GM23338 (cell line): ENCODE data around the gene CACNG8. TPM values are rescaled to one million over a fixed set of nuclear protein-coding genes. Genes with fewer than 3 reads are reported as not detected.

Experiments
- ATAC-seq: fragments of 200-7000 bp; cut with Tn5 transposase; 3 replicates; pipeline ENCODE4 v1.9.1; 2020
- DNase-seq: peaks from one replicate; pipeline ENCODE4 v3.0.0-alpha.2; 2015; ENCODE audit warnings: low spot score
- H2AFZ ChIP-seq: fragments of 200-600 bp; sonication (generic); 2 replicates; pipeline ENCODE4 v1.8.0; 2016; ENCODE audit warnings: antibody characterized with exemption, mild to moderate bottlenecking, moderate library complexity
- H3F3A ChIP-seq: fragments of 200-600 bp; sonication (generic); replicated peaks from 2 replicates; pipeline ENCODE4 v1.8.0; 2017; ENCODE audit warnings: antibody characterized with exemption, mixed run types, low read depth
- H3K27ac ChIP-seq: fragments of 200-600 bp; sonication (generic); 2 replicates; pipeline ENCODE4 v1.6.1; 2016; ENCODE audit warnings: low read depth
- H3K27me3 ChIP-seq: fragments of 200-600 bp; sonication (generic); 2 replicates; pipeline ENCODE4 v1.8.0; 2016; ENCODE audit warnings: mild to moderate bottlenecking, mixed run types, moderate library complexity; ENCODE audit not compliant: insufficient read depth
- H3K36me3 ChIP-seq: fragments of 200-600 bp; sonication (generic); 2 replicates; pipeline ENCODE4 v1.8.0; 2016; ENCODE audit warnings: mild to moderate bottlenecking; ENCODE audit not compliant: insufficient read depth
- H3K4me1 ChIP-seq: fragments of 200-600 bp; sonication (generic); 2 replicates; pipeline ENCODE4 v1.8.0; 2016; ENCODE audit warnings: mild to moderate bottlenecking, moderate library complexity; ENCODE audit not compliant: insufficient read depth
- H3K4me2 ChIP-seq: fragments of 200-600 bp; sonication (generic); 2 replicates; pipeline ENCODE4 v1.7.1; 2017; ENCODE audit warnings: mixed run types
- H3K4me3 ChIP-seq: fragments of 200-600 bp; sonication (generic); 2 replicates; pipeline ENCODE4 v1.6.1; 2016; ENCODE audit warnings: mixed run types
- H3K79me2 ChIP-seq: fragments of 200-600 bp; sonication (generic); replicated peaks from 2 replicates; pipeline ENCODE4 v1.8.0; 2017; ENCODE audit warnings: mild to moderate bottlenecking; ENCODE audit not compliant: insufficient read depth
- H3K9me2 ChIP-seq: fragments of 200-600 bp; sonication (generic); 2 replicates; pipeline ENCODE4 v1.8.0; 2017; ENCODE audit not compliant: insufficient read depth
- H4K20me1 ChIP-seq: fragments of 200-600 bp; sonication (generic); replicated peaks from 2 replicates; pipeline ENCODE4 v1.8.0; 2017; ENCODE audit warnings: mild to moderate bottlenecking; ENCODE audit not compliant: insufficient read depth
- H3K27ac Mint-ChIP-seq: 2 replicates; pipeline ENCODE4 v1.8.0; 2020; ENCODE audit warnings: inconsistent platforms, mild to moderate bottlenecking, moderate library complexity, mixed read lengths
- H3K27me3 Mint-ChIP-seq: 3 replicates; pipeline ENCODE4 v1.8.0; 2022; ENCODE audit warnings: low read depth, mild to moderate bottlenecking, moderate library complexity, mixed read lengths, inconsistent platforms; ENCODE audit not compliant: insufficient read depth, poor library complexity
- H3K36me3 Mint-ChIP-seq: 3 replicates; pipeline ENCODE4 v1.8.0; 2021; ENCODE audit warnings: low read depth, mild to moderate bottlenecking, inconsistent platforms, moderate library complexity, mixed read lengths
- H3K4me1 Mint-ChIP-seq: 3 replicates; pipeline ENCODE4 v1.8.0; 2020; ENCODE audit warnings: mild to moderate bottlenecking, inconsistent platforms, mixed read lengths
- H3K4me3 Mint-ChIP-seq: 3 replicates; pipeline ENCODE4 v1.8.0; 2021; ENCODE audit warnings: moderate library complexity, mild to moderate bottlenecking, inconsistent platforms, mixed read lengths
- H3K9me3 Mint-ChIP-seq: 3 replicates; pipeline ENCODE4 v1.8.0; 2020; ENCODE audit warnings: moderate library complexity, mild to moderate bottlenecking, inconsistent platforms, mixed read lengths
- ETS1 ChIP-seq: IDR thresholded peaks from 2 replicates; pipeline ENCODE4 v1.6.1; 2016; ENCODE audit warnings: antibody characterized with exemption
- EZH2phosphoT487 ChIP-seq: fragments of 200-600 bp; sonication (generic); IDR thresholded peaks from one replicate; pipeline ENCODE4 v1.8.1; 2018; ENCODE audit warnings: antibody characterized with exemption; ENCODE audit not compliant: unreplicated experiment
- JUNB ChIP-seq: IDR thresholded peaks from one replicate; pipeline ENCODE4 v1.6.1; 2016; ENCODE audit warnings: antibody characterized with exemption; ENCODE audit not compliant: unreplicated experiment
- NANOG ChIP-seq: IDR thresholded peaks from 2 replicates; pipeline ENCODE4 v1.6.1; 2016; ENCODE audit warnings: antibody characterized with exemption, borderline replicate concordance
- POLR2AphosphoS5 ChIP-seq: IDR thresholded peaks from 2 replicates; pipeline ENCODE4 v1.6.1; 2016; ENCODE audit warnings: antibody characterized with exemption, low read depth
- STAT1 ChIP-seq: IDR thresholded peaks from one replicate; pipeline ENCODE4 v1.6.1; 2016; ENCODE audit warnings: antibody characterized with exemption; ENCODE audit not compliant: unreplicated experiment
- ZNF114 ChIP-seq: fragments of 250-450 bp; sonication (Bioruptor Pico); IDR thresholded peaks from 2 replicates; pipeline ENCODE4 v1.5.0; 2020; ENCODE audit warnings: mild to moderate bottlenecking, moderate library complexity
- ZNF331 ChIP-seq: fragments of 250-450 bp; sonication (Bioruptor Pico); IDR thresholded peaks from 2 replicates; pipeline ENCODE4 v1.5.0; 2020; ENCODE audit warnings: low read depth, mild to moderate bottlenecking, moderate library complexity
- polyA plus RNA-seq: library from polyadenylated mRNA; unstranded; fragments of >200 nt; fragmentation: Nextera tagmentation; extraction: Ambion mirVana; gene quantifications from 2 replicates; pipeline ENCODE4 v1.2.1, GENCODE V29; 2016
- total RNA-seq: library from RNA; depleted of rRNA; stranded (reverse); fragments of >200 nt; shearing (Covaris generic); gene quantifications from 2 replicates; pipeline ENCODE4 v1.2.3, GENCODE V29; 2014
- TF ChIP-seq, protein P1 (sequence below): fragments of 250-450 bp; sonication (Bioruptor Pico); IDR thresholded peaks from 2 replicates; pipeline ENCODE4 v1.5.0; 2020; ENCODE audit warnings: mild to moderate bottlenecking, moderate library complexity

Gene CACNG8
- total and polyA plus RNA-seq, 2 experiments from 2014 or later: 2.2 to 3.9 TPM

GRCh38 chr19:53982611-53983010, 19.9 kb downstream of the CACNG8 start:
- TF ChIP-seq ZNF114 (CRISPR knock-in tag): no peak
- TF ChIP-seq POLR2AphosphoS5: peak; percentile 25; the same call in 1 of the 2 replicates
- H3K4me3 Mint-ChIP-seq: no peak overlapping the region; the same call in 2 of the 3 replicates
- Histone ChIP-seq H4K20me1 (peaks cover 8% of the 10 kb centered on the region), H3K36me3 (no peaks in the 10 kb centered on the region), H3K27ac (no peak overlapping the region), H3K4me2 (no peak overlapping the region), H2AFZ (no peak overlapping the region), H3K79me2 (peaks cover 6% of the 10 kb centered on the region), H3F3A (peaks cover 17% of the 10 kb centered on the region; the same call in 1 of the 2 replicates), H3K4me3 (no peak overlapping the region), H3K27me3 (peaks cover 27% of the 10 kb centered on the region; the same call in 1 of the 2 replicates), H3K4me1 (peaks cover 11% of the 10 kb centered on the region; the same call in 1 of the 2 replicates), H3K9me2 (no peaks in the 10 kb centered on the region)
- H3K27me3 Mint-ChIP-seq: peaks cover 29% of the 10 kb centered on the region
- H3K9me3 Mint-ChIP-seq: peaks cover 3% of the 10 kb centered on the region; the same call in 2 of the 3 replicates
- H3K27ac Mint-ChIP-seq: no peak overlapping the region
- peak; percentile 47 for DNase-seq
- H3K4me1 Mint-ChIP-seq: peaks cover 15% of the 10 kb centered on the region
- peaks cover 10% of the 10 kb centered on the region; the same call in 1 of the 3 replicates for H3K36me3 Mint-ChIP-seq
- no peak for ATAC-seq

DNA sequence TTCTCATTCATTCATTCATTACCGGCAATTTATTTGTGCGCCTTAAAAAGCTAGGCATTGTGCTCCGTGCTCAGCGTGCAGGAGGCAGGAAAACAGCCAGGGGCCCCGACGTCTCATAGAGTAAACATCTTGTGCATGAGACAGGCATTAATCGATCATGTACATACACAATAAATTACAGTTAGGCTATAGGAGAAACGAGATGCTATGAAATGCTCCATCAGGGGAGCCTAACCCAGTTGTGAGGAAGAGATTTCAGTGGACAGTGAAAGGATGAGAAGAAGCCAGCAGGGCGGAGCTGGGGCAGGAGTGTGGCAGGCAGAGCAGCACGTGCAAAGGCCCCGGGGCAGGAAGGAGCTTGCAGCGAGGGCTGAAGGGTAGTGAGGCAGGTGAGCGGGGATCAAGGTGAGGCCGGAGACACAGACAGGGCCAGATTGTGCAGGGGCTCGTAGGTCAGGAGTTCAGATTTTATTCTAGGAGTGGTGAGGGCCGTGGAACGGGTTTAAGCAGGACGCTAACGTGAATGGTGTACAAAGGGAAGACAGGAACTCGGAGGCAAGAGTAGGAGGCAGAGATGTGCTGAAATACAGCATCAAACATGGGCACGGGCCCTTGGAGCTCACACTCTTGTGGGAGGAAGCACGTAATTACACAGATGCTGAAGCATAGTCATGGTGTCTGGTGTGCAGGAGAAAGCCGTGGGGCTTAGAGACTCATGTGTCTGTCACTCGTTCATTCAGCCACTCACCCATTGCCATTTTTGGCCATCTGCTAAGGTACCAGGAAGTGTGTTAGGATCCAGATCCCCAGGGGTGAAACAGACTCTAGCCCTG, 20.9 kb downstream of the CACNG8 start:
- H2AFZ ChIP-seq: no peak overlapping the region
- H4K20me1 ChIP-seq: peaks cover 8% of the 10 kb centered on the region
- Mint-ChIP-seq H3K27ac (no peak overlapping the region), H3K4me3 (no peak overlapping the region; the same call in 2 of the 3 replicates), H3K27me3 (peaks cover 21% of the 10 kb centered on the region), H3K36me3 (peaks cover 10% of the 10 kb centered on the region; the same call in 1 of the 3 replicates), H3K4me1 (peaks cover 16% of the 10 kb centered on the region), H3K9me3 (peaks cover 3% of the 10 kb centered on the region; the same call in 2 of the 3 replicates)
- H3K4me2 ChIP-seq: peak overlapping the region; percentile 59
- H3K36me3 ChIP-seq: no peaks in the 10 kb centered on the region
- ATAC-seq (no peak), DNase-seq (no peak)
- H3K27me3 ChIP-seq: peaks cover 37% of the 10 kb centered on the region
- H3K4me3 ChIP-seq: peak overlapping the region; percentile 37; the same call in 1 of the 2 replicates
- no peaks in the 10 kb centered on the region for H3K9me2 ChIP-seq
- no peak overlapping the region for H3K27ac ChIP-seq
- H3F3A ChIP-seq: peaks cover 17% of the 10 kb centered on the region; the same call in 1 of the 2 replicates
- H3K79me2 ChIP-seq: peaks cover 6% of the 10 kb centered on the region
- peaks cover 11% of the 10 kb centered on the region; the same call in 1 of the 2 replicates for H3K4me1 ChIP-seq
- TF ChIP-seq EZH2phosphoT487: no peak
- no peak for TF ChIP-seq POLR2AphosphoS5
- no peak for TF ChIP-seq NANOG
- no peak for TF ChIP-seq ETS1
- TF ChIP-seq STAT1: no peak
- TF ChIP-seq JUNB: no peak
- TF ChIP-seq, protein P1, sequence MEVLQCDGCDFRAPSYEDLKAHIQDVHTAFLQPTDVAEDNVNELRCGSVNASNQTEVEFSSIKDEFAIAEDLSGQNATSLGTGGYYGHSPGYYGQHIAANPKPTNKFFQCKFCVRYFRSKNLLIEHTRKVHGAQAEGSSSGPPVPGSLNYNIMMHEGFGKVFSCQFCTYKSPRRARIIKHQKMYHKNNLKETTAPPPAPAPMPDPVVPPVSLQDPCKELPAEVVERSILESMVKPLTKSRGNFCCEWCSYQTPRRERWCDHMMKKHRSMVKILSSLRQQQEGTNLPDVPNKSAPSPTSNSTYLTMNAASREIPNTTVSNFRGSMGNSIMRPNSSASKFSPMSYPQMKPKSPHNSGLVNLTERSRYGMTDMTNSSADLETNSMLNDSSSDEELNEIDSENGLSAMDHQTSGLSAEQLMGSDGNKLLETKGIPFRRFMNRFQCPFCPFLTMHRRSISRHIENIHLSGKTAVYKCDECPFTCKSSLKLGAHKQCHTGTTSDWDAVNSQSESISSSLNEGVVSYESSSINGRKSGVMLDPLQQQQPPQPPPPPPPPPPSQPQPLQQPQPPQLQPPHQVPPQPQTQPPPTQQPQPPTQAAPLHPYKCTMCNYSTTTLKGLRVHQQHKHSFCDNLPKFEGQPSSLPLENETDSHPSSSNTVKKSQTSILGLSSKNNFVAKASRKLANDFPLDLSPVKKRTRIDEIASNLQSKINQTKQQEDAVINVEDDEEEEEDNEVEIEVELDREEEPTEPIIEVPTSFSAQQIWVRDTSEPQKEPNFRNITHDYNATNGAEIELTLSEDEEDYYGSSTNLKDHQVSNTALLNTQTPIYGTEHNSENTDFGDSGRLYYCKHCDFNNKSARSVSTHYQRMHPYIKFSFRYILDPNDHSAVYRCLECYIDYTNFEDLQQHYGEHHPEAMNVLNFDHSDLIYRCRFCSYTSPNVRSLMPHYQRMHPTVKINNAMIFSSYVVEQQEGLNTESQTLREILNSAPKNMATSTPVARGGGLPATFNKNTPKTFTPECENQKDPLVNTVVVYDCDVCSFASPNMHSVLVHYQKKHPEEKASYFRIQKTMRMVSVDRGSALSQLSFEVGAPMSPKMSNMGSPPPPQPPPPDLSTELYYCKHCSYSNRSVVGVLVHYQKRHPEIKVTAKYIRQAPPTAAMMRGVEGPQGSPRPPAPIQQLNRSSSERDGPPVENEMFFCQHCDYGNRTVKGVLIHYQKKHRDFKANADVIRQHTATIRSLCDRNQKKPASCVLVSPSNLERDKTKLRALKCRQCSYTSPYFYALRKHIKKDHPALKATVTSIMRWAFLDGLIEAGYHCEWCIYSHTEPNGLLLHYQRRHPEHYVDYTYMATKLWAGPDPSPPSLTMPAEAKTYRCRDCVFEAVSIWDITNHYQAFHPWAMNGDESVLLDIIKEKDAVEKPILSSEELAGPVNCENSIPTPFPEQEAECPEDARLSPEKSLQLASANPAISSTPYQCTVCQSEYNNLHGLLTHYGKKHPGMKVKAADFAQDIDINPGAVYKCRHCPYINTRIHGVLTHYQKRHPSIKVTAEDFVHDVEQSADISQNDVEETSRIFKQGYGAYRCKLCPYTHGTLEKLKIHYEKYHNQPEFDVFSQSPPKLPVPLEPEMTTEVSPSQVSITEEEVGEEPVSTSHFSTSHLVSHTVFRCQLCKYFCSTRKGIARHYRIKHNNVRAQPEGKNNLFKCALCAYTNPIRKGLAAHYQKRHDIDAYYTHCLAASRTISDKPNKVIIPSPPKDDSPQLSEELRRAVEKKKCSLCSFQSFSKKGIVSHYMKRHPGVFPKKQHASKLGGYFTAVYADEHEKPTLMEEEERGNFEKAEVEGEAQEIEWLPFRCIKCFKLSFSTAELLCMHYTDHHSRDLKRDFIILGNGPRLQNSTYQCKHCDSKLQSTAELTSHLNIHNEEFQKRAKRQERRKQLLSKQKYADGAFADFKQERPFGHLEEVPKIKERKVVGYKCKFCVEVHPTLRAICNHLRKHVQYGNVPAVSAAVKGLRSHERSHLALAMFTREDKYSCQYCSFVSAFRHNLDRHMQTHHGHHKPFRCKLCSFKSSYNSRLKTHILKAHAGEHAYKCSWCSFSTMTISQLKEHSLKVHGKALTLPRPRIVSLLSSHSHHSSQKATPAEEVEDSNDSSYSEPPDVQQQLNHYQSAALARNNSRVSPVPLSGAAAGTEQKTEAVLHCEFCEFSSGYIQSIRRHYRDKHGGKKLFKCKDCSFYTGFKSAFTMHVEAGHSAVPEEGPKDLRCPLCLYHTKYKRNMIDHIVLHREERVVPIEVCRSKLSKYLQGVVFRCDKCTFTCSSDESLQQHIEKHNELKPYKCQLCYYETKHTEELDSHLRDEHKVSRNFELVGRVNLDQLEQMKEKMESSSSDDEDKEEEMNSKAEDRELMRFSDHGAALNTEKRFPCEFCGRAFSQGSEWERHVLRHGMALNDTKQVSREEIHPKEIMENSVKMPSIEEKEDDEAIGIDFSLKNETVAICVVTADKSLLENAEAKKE: no peak
- TF ChIP-seq ZNF331 (CRISPR knock-in tag): no peak
